HL-60 (cell line): Measurements from ENCODE around the gene SARDH.

ENCODE experiments used
- DNase-seq, 2 experiments: peaks; one replicate each; pipeline ENCODE4 v3.0.0-alpha.2; 2010 to 2020; ENCODE audit warnings: low read depth in 1 of 2, low spot score in 1 of 2
- H3K27ac ChIP-seq: fragments of 250-450 bp; sonication (Bioruptor Pico); replicated peaks from 2 replicates; pipeline ENCODE4 v1.5.1; 2020; ENCODE audit warnings: mild to moderate bottlenecking, moderate library complexity
- H3K27me3 ChIP-seq: fragments of 250-450 bp; sonication (Bioruptor Pico); 2 replicates; pipeline ENCODE4 v1.5.1; 2021; ENCODE audit warnings: mild to moderate bottlenecking, moderate library complexity; ENCODE audit not compliant: insufficient read depth, poor library complexity, severe bottlenecking
- H3K4me3 ChIP-seq: replicated peaks from 2 replicates; pipeline ENCODE4 v1.5.1; 2011; ENCODE audit warnings: mild to moderate bottlenecking, control low read depth, low read length; ENCODE audit not compliant: insufficient read depth
- GABPA ChIP-seq: IDR thresholded peaks from 2 replicates; pipeline ENCODE4 v1.6.1; 2012; ENCODE audit warnings: low read depth
- POLR2AphosphoS5 ChIP-seq: IDR thresholded peaks from 2 replicates; pipeline ENCODE4 v1.6.1; 2012; ENCODE audit warnings: low read depth
- REST ChIP-seq: IDR thresholded peaks from 2 replicates; pipeline ENCODE4 v1.6.1; 2012; ENCODE audit warnings: low read depth; ENCODE audit not compliant: insufficient replicate concordance
- SPI1 ChIP-seq: IDR thresholded peaks from 2 replicates; pipeline ENCODE4 v1.6.1; 2012; ENCODE audit warnings: low read depth, mild to moderate bottlenecking, borderline replicate concordance
- TF ChIP-seq, protein P1 (sequence below): IDR thresholded peaks from one replicate; pipeline ENCODE4 v1.5.1; 2011; ENCODE audit warnings: low read length, control low read depth, inconsistent platforms; ENCODE audit not compliant: insufficient read depth

The SARDH gene

DNA sequence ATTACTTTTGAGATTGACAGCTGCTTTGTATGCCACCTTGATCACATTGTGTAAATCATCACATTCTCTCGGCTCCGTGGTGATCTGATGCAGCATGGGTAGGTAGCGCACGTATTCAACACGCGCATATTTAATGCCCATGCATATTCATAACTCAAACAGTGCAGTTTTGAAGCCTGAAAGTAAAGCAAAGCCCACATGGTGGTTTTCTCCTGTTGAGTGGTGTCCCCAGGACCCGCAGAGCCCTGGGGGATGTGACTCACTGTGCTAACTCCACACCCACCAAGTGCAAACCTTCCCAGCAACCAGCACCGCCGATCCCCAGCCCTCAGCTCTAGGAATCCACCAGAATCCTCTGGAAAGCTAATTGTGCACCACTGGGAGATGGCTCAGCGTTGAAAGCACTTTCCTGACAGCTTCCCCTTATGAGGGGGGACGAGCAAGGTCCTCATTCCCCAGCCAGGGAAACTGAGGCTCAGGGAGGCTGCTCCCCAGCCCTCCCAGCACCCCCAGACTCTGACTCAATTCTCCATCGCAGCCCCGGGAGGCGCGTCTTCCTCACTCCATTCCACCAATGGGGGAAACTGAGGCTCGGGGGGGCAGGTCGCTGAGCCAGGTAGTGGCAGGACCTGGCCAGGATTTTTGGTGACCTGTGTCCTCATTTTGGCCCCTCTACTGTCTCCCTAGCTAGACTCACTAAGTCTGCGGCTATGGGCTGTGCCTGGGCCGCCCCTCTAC, 46.4 kb downstream of the SARDH start:
- no peak for DNase-seq
- Histone ChIP-seq H3K4me3 (no peak overlapping the region), H3K27me3 (no peaks in the 10 kb centered on the region), H3K27ac (no peak overlapping the region)
- no peak for TF ChIP-seq SPI1
- no peak for TF ChIP-seq REST
- TF ChIP-seq, protein P1, sequence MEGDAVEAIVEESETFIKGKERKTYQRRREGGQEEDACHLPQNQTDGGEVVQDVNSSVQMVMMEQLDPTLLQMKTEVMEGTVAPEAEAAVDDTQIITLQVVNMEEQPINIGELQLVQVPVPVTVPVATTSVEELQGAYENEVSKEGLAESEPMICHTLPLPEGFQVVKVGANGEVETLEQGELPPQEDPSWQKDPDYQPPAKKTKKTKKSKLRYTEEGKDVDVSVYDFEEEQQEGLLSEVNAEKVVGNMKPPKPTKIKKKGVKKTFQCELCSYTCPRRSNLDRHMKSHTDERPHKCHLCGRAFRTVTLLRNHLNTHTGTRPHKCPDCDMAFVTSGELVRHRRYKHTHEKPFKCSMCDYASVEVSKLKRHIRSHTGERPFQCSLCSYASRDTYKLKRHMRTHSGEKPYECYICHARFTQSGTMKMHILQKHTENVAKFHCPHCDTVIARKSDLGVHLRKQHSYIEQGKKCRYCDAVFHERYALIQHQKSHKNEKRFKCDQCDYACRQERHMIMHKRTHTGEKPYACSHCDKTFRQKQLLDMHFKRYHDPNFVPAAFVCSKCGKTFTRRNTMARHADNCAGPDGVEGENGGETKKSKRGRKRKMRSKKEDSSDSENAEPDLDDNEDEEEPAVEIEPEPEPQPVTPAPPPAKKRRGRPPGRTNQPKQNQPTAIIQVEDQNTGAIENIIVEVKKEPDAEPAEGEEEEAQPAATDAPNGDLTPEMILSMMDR, result no peak
- TF ChIP-seq GABPA, result no peak
- TF ChIP-seq POLR2AphosphoS5, result no peak

DNA sequence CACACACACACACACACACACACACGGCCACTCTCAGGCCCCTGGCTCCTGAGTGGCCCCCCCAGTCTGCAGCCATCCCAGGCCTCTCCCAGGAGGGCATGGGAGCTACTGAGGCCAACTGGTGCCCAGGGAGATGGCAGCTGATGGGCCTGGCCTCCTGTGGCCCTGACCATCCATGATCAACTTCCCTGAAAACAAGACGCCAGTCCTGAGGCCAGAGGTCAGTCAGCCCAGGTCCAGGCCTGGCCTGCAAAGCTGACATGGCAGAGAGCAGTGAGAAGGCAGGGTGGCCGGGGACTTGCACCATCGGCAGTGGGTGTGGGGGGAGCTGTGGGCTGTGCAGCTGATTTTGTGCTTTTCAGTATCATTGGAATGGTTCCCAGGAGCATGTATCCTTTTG, 47.0 kb downstream of the SARDH start:
- Histone ChIP-seq H3K27ac (no peak overlapping the region), H3K4me3 (no peak overlapping the region), H3K27me3 (no peaks in the 10 kb centered on the region)
- TF ChIP-seq GABPA (no peak), SPI1 (no peak), REST (no peak), POLR2AphosphoS5 (no peak)
- TF ChIP-seq, protein P1, result no peak
- DNase-seq, result no peak

- no peak overlapping the region for H3K27ac ChIP-seq
- TF ChIP-seq GABPA, result no peak
- no peak for TF ChIP-seq POLR2AphosphoS5
- TF ChIP-seq SPI1, result no peak
- TF ChIP-seq, protein P1, result no peak
- TF ChIP-seq REST, result no peak
- no peak for DNase-seq
These were observed 48.0 kb downstream of the SARDH start for GRCh38 chr9:133690081-133690561.

More at GRCh38 chr9:133690081-133690561, 48.0 kb downstream of the SARDH start:
- H3K27me3 ChIP-seq, result no peaks in the 10 kb centered on the region
- no peak overlapping the region for H3K4me3 ChIP-seq
